Kidney (tissue), 14 donors: ENCODE data around the gene GNL1. TPM values are rescaled to one million over a fixed set of nuclear protein-coding genes. Genes with fewer than 3 reads are reported as not detected.
"Not testable (repeated sequence)": the region's sequence is repeated elsewhere in the genome, so short reads cannot be mapped to it uniquely, and the experiment has no call there.

Source experiments
- DNase-seq, 5 donors: peaks; one replicate each; pipeline ENCODE4 v3.0.0-alpha.2; 2013 to 2020
- FAIRE-seq: peaks from 2 replicates; lab custom pipeline; 2012; peaks lifted over from hg19 to GRCh38; lab: Jason Lieb, UNC
- H3K27ac ChIP-seq, 2 donors: one replicate each; pipeline ENCODE4 v1.7.0; 2013; ENCODE audit warnings: low read depth in 2 of 2, low read length in 2 of 2, inconsistent platforms in 1 of 2
- H3K27me3 ChIP-seq: one replicate; pipeline ENCODE4 v1.7.1; 2013; ENCODE audit warnings: low read length, inconsistent platforms; ENCODE audit not compliant: control insufficient read depth, insufficient read depth
- H3K36me3 ChIP-seq, 3 donors: one replicate each; pipeline versions ENCODE4 v1.7.0 to v1.7.1; 2013; ENCODE audit warnings: low read length in 3 of 3, control low read depth in 1 of 3, inconsistent platforms in 1 of 3; ENCODE audit not compliant: insufficient read depth in 3 of 3, control insufficient read depth in 2 of 3
- H3K4me1 ChIP-seq, 3 donors: one replicate each; pipeline versions ENCODE4 v1.7.0 to v1.7.1; 2013; ENCODE audit warnings: low read length in 3 of 3, inconsistent platforms in 1 of 3, low read depth in 1 of 3; ENCODE audit not compliant: control insufficient read depth in 2 of 3, insufficient read depth in 2 of 3
- H3K4me3 ChIP-seq, 3 donors: one replicate each; pipeline versions ENCODE4 v1.7.0 to v1.8.1; 2013; ENCODE audit warnings: low read length in 3 of 3, control low read depth in 1 of 3, inconsistent platforms in 1 of 3
- H3K9ac ChIP-seq, 3 donors: one replicate each; pipeline versions ENCODE4 v1.7.0 to v1.7.1; 2013; ENCODE audit warnings: low read length in 3 of 3, control low read depth in 1 of 3, inconsistent platforms in 1 of 3
- H3K9me3 ChIP-seq, 3 donors: one replicate each; pipeline versions ENCODE4 v1.7.0 to v1.7.1; 2013; ENCODE audit warnings: low read length in 3 of 3, control low read depth in 1 of 3, inconsistent platforms in 1 of 3; ENCODE audit not compliant: control insufficient read depth in 2 of 3, insufficient read depth in 1 of 3
- intact Hi-C: fragments of 100-400 bp; cut with DNase I; formaldehyde crosslinking; loops from one replicate; pipeline ENCODE4 v1.11.1; 2022
- polyA plus RNA-seq: library from polyadenylated mRNA; stranded (reverse); fragments of 350-450 nt; fragmentation: Illumina TruSeq; extraction: RNeasy Lipid Tissue Mini Kit (QIAGEN cat#74804); gene quantifications from one replicate; pipeline ENCODE4 v1.2.3, GENCODE V29; 2014; ENCODE audit warnings: low read depth, low replicate concordance; ENCODE audit not compliant: insufficient read depth
- total RNA-seq: library from RNA; stranded (reverse); fragmentation: NEBNext Ultra II Directional; extraction: Animal tissue kit (Norgen Biotek cat#: 25700); gene quantifications from one replicate; pipeline ENCODE4 v1.2.1, GENCODE V29; 2021
- TF ChIP-seq, protein P1 (sequence below): IDR thresholded peaks from 3 replicates; pipeline ENCODE4 v1.5.1; 2012; ENCODE audit warnings: mild to moderate bottlenecking, moderate library complexity, borderline replicate concordance; ENCODE audit not compliant: insufficient read depth; ENCODE audit errors: extremely low read depth
- donor health status: control.
- donor health status: control.
- donor health status: control.
- donor health status: control.
- donor health status: control.
- donor health status: DM: yes; HTN: yes; CAD: no.
- donor health status: Normal renal cell carcinoma (clear cell type).

Gene GNL1
- total and polyA plus RNA-seq, 2 donors from 2014 or later, result 64.9 to 70.4 TPM

DNA sequence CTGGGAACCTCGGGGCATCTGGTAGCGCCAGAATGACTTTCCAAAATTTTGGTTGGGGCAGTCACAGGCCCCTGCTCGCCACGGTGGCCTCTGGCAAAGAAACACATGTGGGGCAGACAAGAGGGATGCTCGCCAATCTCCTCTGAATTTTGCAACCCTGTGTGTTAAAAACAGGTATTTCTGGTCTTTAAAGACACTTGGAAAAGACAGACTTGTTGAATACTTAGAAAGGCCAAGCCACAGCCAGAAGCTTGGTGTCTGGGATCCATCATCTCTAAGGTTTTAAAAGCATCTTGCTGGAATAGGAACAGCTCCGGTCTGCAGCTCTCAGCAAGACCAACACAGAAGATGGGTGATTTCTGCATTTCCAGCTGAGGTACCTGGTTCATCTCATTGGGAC is 35.8 kb downstream of the GNL1 start:
- no peak overlapping the region for H3K27ac ChIP-seq
- H3K27me3 ChIP-seq, result no peaks in the 10 kb centered on the region
- no peaks in the 10 kb centered on the region for H3K9me3 ChIP-seq
- TF ChIP-seq, protein P1, sequence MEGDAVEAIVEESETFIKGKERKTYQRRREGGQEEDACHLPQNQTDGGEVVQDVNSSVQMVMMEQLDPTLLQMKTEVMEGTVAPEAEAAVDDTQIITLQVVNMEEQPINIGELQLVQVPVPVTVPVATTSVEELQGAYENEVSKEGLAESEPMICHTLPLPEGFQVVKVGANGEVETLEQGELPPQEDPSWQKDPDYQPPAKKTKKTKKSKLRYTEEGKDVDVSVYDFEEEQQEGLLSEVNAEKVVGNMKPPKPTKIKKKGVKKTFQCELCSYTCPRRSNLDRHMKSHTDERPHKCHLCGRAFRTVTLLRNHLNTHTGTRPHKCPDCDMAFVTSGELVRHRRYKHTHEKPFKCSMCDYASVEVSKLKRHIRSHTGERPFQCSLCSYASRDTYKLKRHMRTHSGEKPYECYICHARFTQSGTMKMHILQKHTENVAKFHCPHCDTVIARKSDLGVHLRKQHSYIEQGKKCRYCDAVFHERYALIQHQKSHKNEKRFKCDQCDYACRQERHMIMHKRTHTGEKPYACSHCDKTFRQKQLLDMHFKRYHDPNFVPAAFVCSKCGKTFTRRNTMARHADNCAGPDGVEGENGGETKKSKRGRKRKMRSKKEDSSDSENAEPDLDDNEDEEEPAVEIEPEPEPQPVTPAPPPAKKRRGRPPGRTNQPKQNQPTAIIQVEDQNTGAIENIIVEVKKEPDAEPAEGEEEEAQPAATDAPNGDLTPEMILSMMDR, result no peak
- DNase-seq, result no peak
- no peak for FAIRE-seq
- H3K36me3 ChIP-seq, result no peaks in the 10 kb centered on the region
- H3K4me3 ChIP-seq, result no peak overlapping the region
- H3K4me1 ChIP-seq, result no peaks in the 10 kb centered on the region
- no peak overlapping the region for H3K9ac ChIP-seq
- intact Hi-C loops, result no loop called here

DNA sequence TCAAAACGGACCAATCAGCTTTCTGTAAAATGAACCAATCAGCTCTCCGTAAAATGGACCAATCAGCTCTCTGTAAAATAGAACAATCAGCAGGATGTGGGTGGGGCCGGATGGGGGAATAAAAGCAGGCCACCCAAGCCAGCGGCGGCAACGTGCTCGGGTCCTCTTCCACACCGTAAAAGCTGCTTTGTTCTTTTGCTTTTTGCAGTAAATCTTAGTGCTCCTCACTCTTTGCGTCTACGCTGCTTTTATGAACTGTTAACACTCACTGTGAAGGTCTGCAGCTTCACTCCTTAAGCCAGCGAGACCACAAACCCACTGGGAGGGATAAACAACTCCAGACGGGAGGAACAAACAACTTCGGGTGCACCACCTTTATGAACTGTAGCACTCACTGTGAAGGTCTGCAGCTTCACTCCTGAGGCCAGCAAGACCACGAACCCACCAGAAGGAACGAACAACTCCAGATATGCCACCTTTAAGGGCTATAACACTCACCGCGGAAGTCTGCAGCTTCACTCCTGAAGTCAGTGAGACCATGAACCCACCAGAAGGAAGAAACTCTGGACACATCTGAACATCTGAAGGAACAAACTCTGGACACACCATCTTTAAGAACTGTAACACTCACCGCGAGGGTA is 37.7 kb downstream of the GNL1 start:
- H3K9ac ChIP-seq, FAIRE-seq, H3K9me3 ChIP-seq, DNase-seq, H3K4me1 ChIP-seq, H3K27ac ChIP-seq, H3K36me3 ChIP-seq, intact Hi-C loops, H3K4me3 ChIP-seq, H3K27me3 ChIP-seq: not testable (repeated sequence)

DNA sequence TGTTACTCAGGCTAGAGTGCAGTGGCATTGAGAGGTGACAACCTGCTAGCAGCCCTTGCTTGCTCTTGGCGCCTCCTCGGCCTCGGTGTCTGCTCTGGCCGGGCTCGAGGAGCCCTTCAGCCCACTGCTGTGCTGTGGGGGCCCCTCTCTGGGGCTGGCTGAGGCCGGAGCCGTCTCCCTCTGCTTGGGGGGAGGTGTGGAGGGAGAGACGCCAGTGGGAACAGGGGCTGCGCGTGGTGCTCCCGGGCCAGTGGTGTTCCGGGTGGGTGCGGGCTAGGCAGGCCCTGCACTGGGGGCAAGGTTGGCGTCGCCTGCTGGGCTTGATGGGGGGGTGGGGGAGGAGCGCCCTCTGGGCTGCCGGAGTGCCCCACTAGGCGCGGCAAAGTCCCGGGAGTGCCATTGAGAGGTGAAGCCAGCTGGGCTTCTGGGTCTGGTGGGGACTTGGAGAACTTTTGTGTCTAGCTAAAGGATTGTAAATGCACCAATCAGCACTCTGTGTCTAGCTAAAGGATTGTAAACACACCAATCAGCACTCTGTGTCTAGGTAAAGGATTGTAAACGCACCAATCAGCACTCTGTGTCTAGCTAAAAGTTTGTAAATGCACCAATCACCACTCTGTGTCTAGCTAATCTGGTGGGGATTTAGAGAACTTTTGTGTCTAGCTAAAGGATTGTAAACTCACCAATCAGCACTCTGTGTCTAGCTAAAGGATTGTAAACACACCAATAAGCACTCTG is 38.4 kb downstream of the GNL1 start:
- H3K36me3 ChIP-seq, H3K9me3 ChIP-seq, H3K4me1 ChIP-seq, H3K27me3 ChIP-seq, H3K4me3 ChIP-seq, FAIRE-seq, H3K9ac ChIP-seq, intact Hi-C loops, DNase-seq, H3K27ac ChIP-seq: not testable (repeated sequence)

DNA sequence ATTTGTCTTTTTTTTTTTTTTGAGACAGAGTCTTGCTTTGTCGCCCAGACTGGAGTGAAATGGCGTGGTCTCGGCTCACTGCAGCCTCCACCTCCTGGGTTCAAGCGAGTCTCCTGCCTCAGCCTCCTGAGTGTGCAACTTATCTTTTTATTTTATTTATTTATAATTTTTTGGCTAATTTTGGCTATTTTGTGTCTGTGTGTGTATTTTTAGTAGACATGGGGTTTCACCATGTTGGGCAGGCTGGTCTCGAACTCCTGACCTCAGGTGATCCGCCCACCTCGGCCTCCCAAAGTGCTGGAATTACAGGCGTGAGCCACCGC is 39.6 kb downstream of the GNL1 start:
- Histone ChIP-seq H3K9ac (peak overlapping the region in 2 of 3 donors; percentile 30 to 64), H3K4me3 (peak overlapping the region; percentile 64 to 80 (median 77)), H3K27ac (peak overlapping the region; percentile 91)
- DNase-seq, H3K36me3 ChIP-seq, H3K9me3 ChIP-seq, FAIRE-seq, H3K4me1 ChIP-seq, H3K27me3 ChIP-seq, intact Hi-C loops: not testable (repeated sequence)
